K562 (cell line): ENCODE measurements around the gene PKLR. TPM values are rescaled to one million over a fixed set of nuclear protein-coding genes. Genes with fewer than 3 reads are reported as not detected.

Experiments
- FOXP1 ChIP-seq: sonication (generic); formaldehyde crosslinking; IDR thresholded peaks from 2 replicates; pipeline ENCODE4 v1.8.0; 2022; ENCODE audit warnings: mild to moderate bottlenecking, missing genetic modification reagents
- KLF13 ChIP-seq: fragments of 450-650 bp; IDR thresholded peaks from 2 replicates; pipeline ENCODE4 v1.6.1; 2016; ENCODE audit warnings: missing genetic modification characterization, low read depth, mild to moderate bottlenecking, missing compliant biosample characterization, moderate library complexity, borderline replicate concordance
- NFIC ChIP-seq: fragments of 450-650 bp; IDR thresholded peaks from 2 replicates; pipeline ENCODE4 v1.6.1; 2017; ENCODE audit warnings: mild to moderate bottlenecking, inconsistent platforms
- NONO ChIP-seq, 2 experiments: fragments of 200-400 bp in 1 of 2; fragments of 450-650 bp in 1 of 2; formaldehyde crosslinking in 1 of 2; IDR thresholded peaks; 2 replicates each; pipeline ENCODE4 v1.6.1; 2017; ENCODE audit warnings: low read depth in 2 of 2, mild to moderate bottlenecking in 2 of 2, moderate library complexity in 2 of 2, low read length in 1 of 2
- NRF1 ChIP-seq, 2 experiments: fragments of 450-650 bp; IDR thresholded peaks in 1 of 2; conservative IDR thresholded peaks in 1 of 2; 2 replicates each; pipeline ENCODE4 v1.6.1; 2014; ENCODE audit warnings: mild to moderate bottlenecking in 2 of 2
- PHF8 ChIP-seq: fragments of 200-600 bp; sonication (generic); IDR thresholded peaks from 2 replicates; pipeline ENCODE4 v1.6.1; 2012; ENCODE audit warnings: mixed run types, mild to moderate bottlenecking, inconsistent platforms, low read length, moderate library complexity, borderline replicate concordance
- POLR2A ChIP-seq: fragments of 450-650 bp; conservative IDR thresholded peaks from 2 replicates; pipeline ENCODE4 v1.6.1; 2016
- SMARCA5 ChIP-seq: fragments of 450-650 bp; IDR thresholded peaks from 2 replicates; pipeline ENCODE4 v1.6.1; 2016
- SP1 ChIP-seq: sonication (generic); formaldehyde crosslinking; IDR thresholded peaks from 2 replicates; pipeline ENCODE4 v1.8.1; 2022; ENCODE audit warnings: mild to moderate bottlenecking, missing genetic modification reagents
- ZNF224 ChIP-seq: sonication (generic); formaldehyde crosslinking; IDR thresholded peaks from 2 replicates; pipeline ENCODE4 v1.8.0; 2022; ENCODE audit warnings: mild to moderate bottlenecking, missing genetic modification reagents
- ZNF232 ChIP-seq: sonication (generic); formaldehyde crosslinking; IDR thresholded peaks from 2 replicates; pipeline ENCODE4 v1.8.0; 2022; ENCODE audit warnings: mild to moderate bottlenecking, missing genetic modification reagents
- polyA plus RNA-seq, 8 experiments: library from polyadenylated mRNA; depleted of rRNA in 4 of 8; stranded (reverse) in 5 of 8; unstranded in 3 of 8; fragments of >200 nt; fragmentation: Nextera tagmentation in 2 of 8; fragmentation: Illumina TruSeq in 1 of 8; extraction: Ambion mirVana in 2 of 8; extraction: Trizol in 1 of 8; gene quantifications; 2 replicates each; pipeline versions ENCODE4 v1.2.1 to v1.2.3, GENCODE V29; 2011 to 2014; ENCODE audit warnings: inconsistent platforms in 1 of 8, missing spikeins in 1 of 8
- total RNA-seq, 7 experiments: library from RNA; depleted of rRNA in 6 of 7; stranded (reverse); fragments of >200 nt in 6 of 7; fragmentation: Illumina TruSeq in 2 of 7; extraction: Trizol in 2 of 7; gene quantifications; 2 replicates each; pipeline versions ENCODE4 v1.2.1 to v1.2.3, GENCODE V29; 2011 to 2021; ENCODE audit warnings: low replicate concordance in 1 of 7
- TF ChIP-seq, protein P1 (sequence below), 2 experiments: IDR thresholded peaks in 1 of 2; conservative IDR thresholded peaks in 1 of 2; 2 replicates each; pipeline ENCODE4 v1.6.1; 2016; ENCODE audit warnings: low read depth in 2 of 2, mild to moderate bottlenecking in 1 of 2, missing compliant biosample characterization in 1 of 2, missing genetic modification characterization in 1 of 2, moderate library complexity in 1 of 2
- TF ChIP-seq, protein P2 (sequence below): fragments of 450-650 bp; IDR thresholded peaks from 2 replicates; pipeline ENCODE4 v1.6.1; 2017; ENCODE audit warnings: antibody characterized with exemption
- TF ChIP-seq, protein P3 (sequence below): fragments of 250-450 bp; sonication (Bioruptor Pico); IDR thresholded peaks from 2 replicates; pipeline ENCODE4 v1.9.0; 2021; ENCODE audit warnings: mild to moderate bottlenecking, inconsistent platforms
- TF ChIP-seq, protein P4 (sequence below): sonication (generic); formaldehyde crosslinking; IDR thresholded peaks from 2 replicates; pipeline ENCODE4 v1.9.0; 2022; ENCODE audit warnings: mild to moderate bottlenecking, missing genetic modification reagents

The PKLR gene
- total and polyA plus RNA-seq, 9 of the 15 experiments (the other 6 are each of a cell fraction or from before 2014, with no cell fraction given): 10.7 to 78.4 (median 38.2) TPM

GRCh38 chr1:155320661-155321617, 19.7 kb upstream of the PKLR start, which contains the start of gene RUSC1 (continued):
- TF ChIP-seq, protein P1, sequence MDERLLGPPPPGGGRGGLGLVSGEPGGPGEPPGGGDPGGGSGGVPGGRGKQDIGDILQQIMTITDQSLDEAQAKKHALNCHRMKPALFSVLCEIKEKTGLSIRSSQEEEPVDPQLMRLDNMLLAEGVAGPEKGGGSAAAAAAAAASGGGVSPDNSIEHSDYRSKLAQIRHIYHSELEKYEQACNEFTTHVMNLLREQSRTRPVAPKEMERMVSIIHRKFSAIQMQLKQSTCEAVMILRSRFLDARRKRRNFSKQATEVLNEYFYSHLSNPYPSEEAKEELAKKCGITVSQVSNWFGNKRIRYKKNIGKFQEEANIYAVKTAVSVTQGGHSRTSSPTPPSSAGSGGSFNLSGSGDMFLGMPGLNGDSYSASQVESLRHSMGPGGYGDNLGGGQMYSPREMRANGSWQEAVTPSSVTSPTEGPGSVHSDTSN (CRISPR knock-in tag; IDR thresholded peaks at IDR 0.05; ENCODE audit: low read depth): no peak
- TF ChIP-seq, protein P1 (tag; conservative IDR thresholded peaks at IDR 0.05; ENCODE audit: low read depth): no peak
- TF ChIP-seq ZNF224 (no peak), POLR2A (peak; percentile 68), KLF13 (no peak), FOXP1 (CRISPR knock-in tag) (no peak), PHF8 (no peak), SMARCA5 (no peak), NFIC (no peak), NONO (IDR thresholded peaks at IDR 0.05; ENCODE audit: low read depth in 2 of 2, low read length in 1 of 2) (no peak), ZNF232 (CRISPR knock-in tag) (no peak), NRF1 (conservative IDR thresholded peaks at IDR 0.05 in 1 of 2, IDR thresholded peaks at IDR 0.05 in 1 of 2) (peak; percentile 92 to 93), SP1 (CRISPR knock-in tag) (0 out of 2 replicates have a peak, but pooled peaks have one; percentile 29)
- TF ChIP-seq, protein P2, sequence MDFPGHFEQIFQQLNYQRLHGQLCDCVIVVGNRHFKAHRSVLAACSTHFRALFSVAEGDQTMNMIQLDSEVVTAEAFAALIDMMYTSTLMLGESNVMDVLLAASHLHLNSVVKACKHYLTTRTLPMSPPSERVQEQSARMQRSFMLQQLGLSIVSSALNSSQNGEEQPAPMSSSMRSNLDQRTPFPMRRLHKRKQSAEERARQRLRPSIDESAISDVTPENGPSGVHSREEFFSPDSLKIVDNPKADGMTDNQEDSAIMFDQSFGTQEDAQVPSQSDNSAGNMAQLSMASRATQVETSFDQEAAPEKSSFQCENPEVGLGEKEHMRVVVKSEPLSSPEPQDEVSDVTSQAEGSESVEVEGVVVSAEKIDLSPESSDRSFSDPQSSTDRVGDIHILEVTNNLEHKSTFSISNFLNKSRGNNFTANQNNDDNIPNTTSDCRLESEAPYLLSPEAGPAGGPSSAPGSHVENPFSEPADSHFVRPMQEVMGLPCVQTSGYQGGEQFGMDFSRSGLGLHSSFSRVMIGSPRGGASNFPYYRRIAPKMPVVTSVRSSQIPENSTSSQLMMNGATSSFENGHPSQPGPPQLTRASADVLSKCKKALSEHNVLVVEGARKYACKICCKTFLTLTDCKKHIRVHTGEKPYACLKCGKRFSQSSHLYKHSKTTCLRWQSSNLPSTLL: no peak
- TF ChIP-seq, protein P3, sequence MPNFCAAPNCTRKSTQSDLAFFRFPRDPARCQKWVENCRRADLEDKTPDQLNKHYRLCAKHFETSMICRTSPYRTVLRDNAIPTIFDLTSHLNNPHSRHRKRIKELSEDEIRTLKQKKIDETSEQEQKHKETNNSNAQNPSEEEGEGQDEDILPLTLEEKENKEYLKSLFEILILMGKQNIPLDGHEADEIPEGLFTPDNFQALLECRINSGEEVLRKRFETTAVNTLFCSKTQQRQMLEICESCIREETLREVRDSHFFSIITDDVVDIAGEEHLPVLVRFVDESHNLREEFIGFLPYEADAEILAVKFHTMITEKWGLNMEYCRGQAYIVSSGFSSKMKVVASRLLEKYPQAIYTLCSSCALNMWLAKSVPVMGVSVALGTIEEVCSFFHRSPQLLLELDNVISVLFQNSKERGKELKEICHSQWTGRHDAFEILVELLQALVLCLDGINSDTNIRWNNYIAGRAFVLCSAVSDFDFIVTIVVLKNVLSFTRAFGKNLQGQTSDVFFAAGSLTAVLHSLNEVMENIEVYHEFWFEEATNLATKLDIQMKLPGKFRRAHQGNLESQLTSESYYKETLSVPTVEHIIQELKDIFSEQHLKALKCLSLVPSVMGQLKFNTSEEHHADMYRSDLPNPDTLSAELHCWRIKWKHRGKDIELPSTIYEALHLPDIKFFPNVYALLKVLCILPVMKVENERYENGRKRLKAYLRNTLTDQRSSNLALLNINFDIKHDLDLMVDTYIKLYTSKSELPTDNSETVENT (CRISPR knock-in tag): 0 out of 2 replicates have a peak, but pooled peaks have one; percentile 59
- TF ChIP-seq, protein P4, sequence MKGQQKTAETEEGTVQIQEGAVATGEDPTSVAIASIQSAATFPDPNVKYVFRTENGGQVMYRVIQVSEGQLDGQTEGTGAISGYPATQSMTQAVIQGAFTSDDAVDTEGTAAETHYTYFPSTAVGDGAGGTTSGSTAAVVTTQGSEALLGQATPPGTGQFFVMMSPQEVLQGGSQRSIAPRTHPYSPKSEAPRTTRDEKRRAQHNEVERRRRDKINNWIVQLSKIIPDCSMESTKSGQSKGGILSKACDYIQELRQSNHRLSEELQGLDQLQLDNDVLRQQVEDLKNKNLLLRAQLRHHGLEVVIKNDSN: no peak
